ENCODE results near the gene CTF1. TPM values are rescaled to one million over a fixed set of nuclear protein-coding genes. Genes with fewer than 3 reads are reported as not detected.

Gene CTF1
- polyA plus RNA-seq, 2 of the 4 experiments (the other 2 are of a cell fraction), result 0.23 to 0.44 TPM

- TF ChIP-seq EHF (CRISPR knock-in tag; IDR thresholded peaks at IDR 0.05) (no peak), KDM1A (IDR thresholded peaks at IDR 0.05; ENCODE audit: low read depth) (no peak), CEBPB (IDR thresholded peaks at IDR 0.05) (no peak)
Observed at GRCh38 chr16:30882429-30883310, 13.7 kb upstream of the CTF1 start (continued).

GRCh38 chr16:30884760-30885159 is 11.7 kb upstream of the CTF1 start:
- DNase-seq (ENCODE audit: low read depth in 1 of 2, low spot score in 1 of 2), result no peak
- Histone ChIP-seq H3K4me3 (no peak overlapping the region), H3K4me2 (no peak overlapping the region), H3K27ac (no peak overlapping the region), H3K4me1 (no peaks in the 10 kb centered on the region), H3K9me3 (no peaks in the 10 kb centered on the region)
- TF ChIP-seq ZFP36 (IDR thresholded peaks at IDR 0.05; ENCODE audit: borderline replicate concordance, partially characterized antibody) (no peak), RNF2 (IDR thresholded peaks at IDR 0.05; ENCODE audit: borderline replicate concordance, low read depth) (no peak), HES2 (IDR thresholded peaks at IDR 0.05) (no peak), EHF (CRISPR knock-in tag; IDR thresholded peaks at IDR 0.05) (no peak), RFX5 (IDR thresholded peaks at IDR 0.05) (no peak), TFCP2L1 (CRISPR knock-in tag; IDR thresholded peaks at IDR 0.05) (no peak), NFE2L2 (conservative IDR thresholded peaks at IDR 0.05; ENCODE audit: low read length) (no peak)
- POLR2A ChIA-PET, result interaction anchor here (0.6 kb wide), 1 partner anchor 186 kb away, joined by 3 read pairs; no protein-coding TSS in a partner anchor
- WGBS (ENCODE audit: missing lambda C conversion rate), result 80% methylated on average over 3 of the region's 3 CpGs
- CTCF ChIA-PET, result interaction anchor here (0.8 to 2.6 kb wide), 2 partner anchors 40 to 70 kb away, joined by 3 to 6 read pairs; no protein-coding TSS in a partner anchor
- FAIRE-seq, result no peak
- ATAC-seq, result no peak

GRCh38 chr16:30885196-30885595 is 11.2 kb upstream of the CTF1 start:
- Histone ChIP-seq H3K27ac (no peak overlapping the region), H3K4me2 (no peak overlapping the region), H3K4me3 (no peak overlapping the region), H3K4me1 (no peaks in the 10 kb centered on the region), H3K9me3 (no peaks in the 10 kb centered on the region)
- 95% methylated on average over 9 of the region's 9 CpGs for WGBS (ENCODE audit: missing lambda C conversion rate)
- DNase-seq (ENCODE audit: low read depth in 1 of 2, low spot score in 1 of 2), result no peak
- no peak for ATAC-seq
- no peak for TF ChIP-seq PHF8 (IDR thresholded peaks at IDR 0.05; ENCODE audit: borderline replicate concordance, low read depth)
- TF ChIP-seq ZNF302 (CRISPR knock-in tag; IDR thresholded peaks at IDR 0.05), result no peak
- TF ChIP-seq ZC3H11A (IDR thresholded peaks at IDR 0.05), result no peak
- no peak for TF ChIP-seq NR3C1 (IDR thresholded peaks at IDR 0.05)
- no peak for TF ChIP-seq RAD21 (conservative IDR thresholded peaks at IDR 0.05 in 1 of 2, IDR thresholded peaks at IDR 0.05 in 1 of 2)
- TF ChIP-seq BCL3 (IDR thresholded peaks at IDR 0.05), result no peak
- no peak for TF ChIP-seq BHLHE40 (IDR thresholded peaks at IDR 0.05; ENCODE audit: low read depth, low read length)
- TF ChIP-seq CBX8 (IDR thresholded peaks at IDR 0.05), result no peak
- TF ChIP-seq CEBPB (IDR thresholded peaks at IDR 0.05), result no peak
- no peak for TF ChIP-seq EP300 (IDR thresholded peaks at IDR 0.05)
- TF ChIP-seq MAX (IDR thresholded peaks at IDR 0.05), result no peak
- TF ChIP-seq MAFK (IDR thresholded peaks at IDR 0.05; ENCODE audit: partially characterized antibody), result no peak
- POLR2A ChIA-PET, result interaction anchor here (2.5 kb wide), 1 partner anchor 10 kb away, joined by 9 read pairs; no protein-coding TSS in a partner anchor
- no peak for FAIRE-seq
- CTCF ChIA-PET, result interaction anchor here (2.6 kb wide), 1 partner anchor 40 kb away, joined by 6 read pairs; no protein-coding TSS in a partner anchor

- FAIRE-seq (no peak), DNase-seq (ENCODE audit: low read depth in 1 of 2, low spot score in 1 of 2) (no peak), ATAC-seq (no peak)
- H3K27ac ChIP-seq, result no peak overlapping the region
- H3K4me2 ChIP-seq, result no peak overlapping the region
- H3K4me3 ChIP-seq, result no peak overlapping the region
- TF ChIP-seq CTCF (IDR thresholded peaks at IDR 0.05) (no peak), FOSB (CRISPR knock-in tag; IDR thresholded peaks at IDR 0.05) (no peak), CBX2 (IDR thresholded peaks at IDR 0.05; ENCODE audit: borderline replicate concordance, low read depth) (no peak), HEYL (CRISPR knock-in tag; IDR thresholded peaks at IDR 0.05) (no peak), MAX (IDR thresholded peaks at IDR 0.05) (no peak)
- H3K9me3 ChIP-seq, result no peaks in the 10 kb centered on the region
- H3K4me1 ChIP-seq, result no peaks in the 10 kb centered on the region
- ChIA-PET CTCF (interaction anchor here (0.6 to 2.6 kb wide), 5 partner anchors 9 to 72 kb away, joined by 3 to 15 read pairs (median 4); no protein-coding TSS in a partner anchor), POLR2A (interaction anchor here (2.5 kb wide), 1 partner anchor 11 kb away, joined by 9 read pairs; no protein-coding TSS in a partner anchor)
- WGBS (ENCODE audit: missing lambda C conversion rate), result 73% methylated on average over 1 of the region's 1 CpG
Observed at GRCh38 chr16:30886145-30886544, 10.3 kb upstream of the CTF1 start.

Measured in A549 (cell line).